Endothelial cell of umbilical vein (primary cell): ENCODE data around the gene PER3. TPM values are rescaled to one million over a fixed set of nuclear protein-coding genes. Genes with fewer than 3 reads are reported as not detected.

ENCODE experiments used
- BruUV-seq: library from RNA; stranded (reverse); fragments of 400-500 nt; replicated peaks from 2 replicates; lab custom pipeline; 2021; lab: Mats Ljungman, UMichigan
- CTCF ChIA-PET: fragments of 300-600, 350-600 bp; sonication (Branson Sonifier 250); formaldehyde crosslinking; loops from one replicate; lab custom pipeline; 2021; ENCODE audit warnings: antibody characterized with exemption, inconsistent platforms; lab: Charles Lee
- POLR2A ChIA-PET: fragments of 300-600, 350-600 bp; sonication (Branson Sonifier 250); formaldehyde crosslinking; loops from one replicate; lab custom pipeline; 2021; ENCODE audit warnings: antibody characterized with exemption, inconsistent platforms; lab: Charles Lee
- DNase-seq: peaks from one replicate; pipeline ENCODE4 v3.0.0-alpha.2; 2011; ENCODE audit warnings: low read depth, low spot score
- FAIRE-seq: peaks from 2 replicates; lab custom pipeline; 2011; peaks lifted over from hg19 to GRCh38; lab: Jason Lieb, UNC
- H2AFZ ChIP-seq: 2 replicates; pipeline ENCODE4 v1.6.0; 2012; ENCODE audit warnings: low read depth, low read length, control low read depth, inconsistent platforms
- H3K27ac ChIP-seq: 2 replicates; pipeline ENCODE4 v1.5.1; 2011; ENCODE audit warnings: low read depth, mild to moderate bottlenecking, control low read depth, low read length, moderate library complexity; ENCODE audit not compliant: insufficient read depth
- H3K27me3 ChIP-seq, 2 experiments: 2 replicates each; pipeline versions ENCODE4 v1.6.0 to v1.6.1; 2011; ENCODE audit warnings: low read length in 2 of 2, mixed read lengths in 1 of 2; ENCODE audit not compliant: control insufficient read depth in 2 of 2, insufficient read depth in 2 of 2
- H3K36me3 ChIP-seq, 2 experiments: 2 replicates in 1 of 2; 3 replicates in 1 of 2; pipeline ENCODE4 v1.5.1; 2011; ENCODE audit warnings: low read length in 2 of 2, mild to moderate bottlenecking in 1 of 2, moderate library complexity in 1 of 2; ENCODE audit not compliant: control insufficient read depth in 2 of 2, insufficient read depth in 2 of 2; ENCODE audit errors: extremely low read depth in 1 of 2
- H3K4me1 ChIP-seq: 3 replicates; pipeline ENCODE4 v1.5.1; 2011; ENCODE audit warnings: mild to moderate bottlenecking, low read length; ENCODE audit not compliant: control insufficient read depth, insufficient read depth; ENCODE audit errors: extremely low read depth
- H3K4me2 ChIP-seq: 2 replicates; pipeline ENCODE4 v1.6.1; 2011; ENCODE audit warnings: low read length, control low read depth, mixed read lengths; ENCODE audit not compliant: insufficient read depth
- H3K4me3 ChIP-seq, 3 experiments: fragments of 200-600 bp in 1 of 3; sonication (generic), shearing (Covaris generic) in 1 of 3; replicated peaks in 1 of 3; 2 replicates each; pipeline ENCODE4 v1.5.1; 2011 to 2016; ENCODE audit warnings: control low read depth in 3 of 3, low read length in 3 of 3, mild to moderate bottlenecking in 2 of 3, inconsistent platforms in 1 of 3, low read depth in 1 of 3, moderate library complexity in 1 of 3; ENCODE audit not compliant: insufficient read depth in 1 of 3
- H3K79me2 ChIP-seq: 2 replicates; pipeline ENCODE4 v1.6.0; 2012; ENCODE audit warnings: low read length, inconsistent platforms; ENCODE audit not compliant: control insufficient read depth, insufficient read depth
- H3K9ac ChIP-seq: replicated peaks from 2 replicates; pipeline ENCODE3; 2011; ENCODE audit warnings: low read length, control low read depth; ENCODE audit not compliant: insufficient read depth; ENCODE audit errors: extremely low read depth
- H3K9me1 ChIP-seq: replicated peaks from 3 replicates; pipeline ENCODE4 v1.6.0; 2011; ENCODE audit warnings: mild to moderate bottlenecking, low read length; ENCODE audit not compliant: control insufficient read depth, insufficient read depth; ENCODE audit errors: extremely low read depth
- H3K9me3 ChIP-seq: replicated peaks from 2 replicates; pipeline ENCODE4 v1.5.1; 2012; ENCODE audit warnings: low read length, inconsistent platforms; ENCODE audit not compliant: control insufficient read depth, insufficient read depth
- H4K20me1 ChIP-seq: replicated peaks from 2 replicates; pipeline ENCODE3; 2011; ENCODE audit warnings: mild to moderate bottlenecking, low read length; ENCODE audit not compliant: control insufficient read depth, insufficient read depth; ENCODE audit errors: extremely low read depth
- CTCF ChIP-seq, 2 donors: IDR thresholded peaks; 1 replicate in 1 of 2; 2 replicates in 1 of 2; pipeline ENCODE4 v1.5.1; 2011; ENCODE audit warnings: low read length in 2 of 2, mild to moderate bottlenecking in 2 of 2, moderate library complexity in 2 of 2, control low read depth in 1 of 2, inconsistent platforms in 1 of 2, low read depth in 1 of 2; ENCODE audit not compliant: insufficient read depth in 1 of 2; ENCODE audit errors: extremely low read depth in 1 of 2
- EZH2 ChIP-seq: IDR thresholded peaks from 2 replicates; pipeline ENCODE4 v1.6.1; 2012; ENCODE audit warnings: borderline replicate concordance, low read depth, mild to moderate bottlenecking, moderate library complexity, low read length, inconsistent platforms; ENCODE audit not compliant: severe bottlenecking
- FOS ChIP-seq: IDR thresholded peaks from 2 replicates; pipeline ENCODE4 v1.6.1; 2011; ENCODE audit warnings: mild to moderate bottlenecking, low read length, moderate library complexity, borderline replicate concordance; ENCODE audit not compliant: insufficient read depth
- GATA2 ChIP-seq: IDR thresholded peaks from 2 replicates; pipeline ENCODE4 v1.7.0; 2011; ENCODE audit warnings: low read depth, mild to moderate bottlenecking, moderate library complexity, mixed read lengths, low read length; ENCODE audit not compliant: insufficient read length, insufficient read depth
- JUN ChIP-seq: IDR thresholded peaks from 2 replicates; pipeline ENCODE4 v1.6.1; 2011; ENCODE audit warnings: borderline replicate concordance, low read depth; ENCODE audit not compliant: insufficient read length, insufficient read depth
- MYC ChIP-seq: IDR thresholded peaks from one replicate; pipeline ENCODE4 v1.6.1; 2011; ENCODE audit warnings: mild to moderate bottlenecking, low read depth, low read length
- POLR2A ChIP-seq: IDR thresholded peaks from 2 replicates; pipeline ENCODE4 v1.6.1; 2012; ENCODE audit warnings: low read depth, mild to moderate bottlenecking, control low read depth, low read length
- POLR2AphosphoS5 ChIP-seq: IDR thresholded peaks from 2 replicates; pipeline ENCODE4 v1.6.1; 2012; ENCODE audit warnings: low read depth, mild to moderate bottlenecking, control low read depth, low read length, moderate library complexity; ENCODE audit not compliant: insufficient read depth
- dilution Hi-C: fragments of 300-500 bp; cut with MboI; formaldehyde crosslinking; loops from one replicate; pipeline ENCODE4 v1.15.0; 2019; ENCODE audit warnings: low sequenced_read_pairs; ENCODE audit not compliant: extremely low pct_ligation_motif_present
- intact Hi-C: fragments of 100-400 bp; cut with micrococcal nuclease; formaldehyde crosslinking; loops from one replicate; pipeline ENCODE4 v1.10.0; 2022
- polyA plus RNA-seq, 4 experiments: library from polyadenylated mRNA; depleted of rRNA in 3 of 4; stranded (reverse) in 3 of 4; unstranded in 1 of 4; fragments of >200 nt; gene quantifications; 2 replicates each; pipeline versions ENCODE4 v1.2.1 to v1.2.3, GENCODE V29; 2011 to 2012; ENCODE audit warnings: missing spikeins in 1 of 4
- total RNA-seq: library from RNA; stranded (reverse); gene quantifications from 2 replicates; pipeline ENCODE4 v1.2.3, GENCODE V29; 2021
- TF ChIP-seq, protein P1 (sequence below): IDR thresholded peaks from 2 replicates; pipeline ENCODE4 v1.6.1; 2011; ENCODE audit not compliant: insufficient read depth, insufficient read length

Gene PER3
- total and polyA plus RNA-seq, 2 donors (not counting 3 experiments of a cell fraction or from before 2014, with no cell fraction given), result 2.5 to 2.6 TPM

DNA sequence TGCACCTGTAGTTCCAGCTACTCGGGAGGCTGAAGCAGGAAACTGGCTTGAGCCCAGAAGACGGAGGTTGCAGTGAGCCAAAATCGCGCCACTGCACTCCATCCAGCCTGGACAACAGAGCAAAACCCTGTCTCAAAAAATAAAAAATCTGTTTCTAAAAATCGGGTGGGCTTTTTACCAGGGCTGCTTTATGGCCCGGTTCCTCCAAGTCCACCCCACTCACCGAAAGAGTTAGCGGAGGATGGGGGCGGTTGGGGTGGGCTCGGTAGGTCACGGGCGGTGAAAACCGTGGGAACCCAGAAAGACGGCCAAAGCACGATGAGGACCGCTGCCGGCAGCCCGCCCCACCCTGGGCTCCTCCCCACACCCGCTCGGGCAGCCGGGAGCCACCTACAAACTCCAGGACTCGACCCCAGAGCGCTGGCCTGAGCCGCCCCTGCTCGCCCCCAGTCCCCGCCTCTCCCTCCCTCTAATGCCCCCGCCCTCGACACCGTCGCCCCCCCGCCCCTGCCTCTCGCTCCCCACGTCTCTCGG lies 846 bp upstream of the PER3 start:
- peak overlapping the region; percentile 67 for H3K9ac ChIP-seq
- no TSS peak for BruUV-seq
- CTCF ChIA-PET, result interaction anchor here (1.0 kb wide), 1 partner anchor 114 kb away, joined by 4 read pairs; no protein-coding TSS in a partner anchor

GRCh38 chr1:7784492-7785071 lies 491 bp downstream of the PER3 start:
- intact Hi-C loops (loop anchor here (1.0 to 5.0 kb wide), 2 partner anchors 26 to 178 kb away; partner anchors contain the start of gene PARK7), dilution Hi-C loops (no loop called here)
- DNase-seq, result no peak
- peak overlapping the region; percentile 33 for H3K4me2 ChIP-seq
- H3K27ac ChIP-seq, result no peak overlapping the region
- H3K9me3 ChIP-seq, result no peaks in the 10 kb centered on the region
- no peaks in the 10 kb centered on the region for H4K20me1 ChIP-seq
- H3K9me1 ChIP-seq, result no peaks in the 10 kb centered on the region
- no TSS peak for BruUV-seq
- H3K79me2 ChIP-seq, result no peaks in the 10 kb centered on the region
- H3K36me3 ChIP-seq, result peaks cover 0 to 3% of the 10 kb centered on the region in 2 experiments
- TF ChIP-seq GATA2, result no peak
- TF ChIP-seq POLR2A, result no peak
- TF ChIP-seq, protein P1, sequence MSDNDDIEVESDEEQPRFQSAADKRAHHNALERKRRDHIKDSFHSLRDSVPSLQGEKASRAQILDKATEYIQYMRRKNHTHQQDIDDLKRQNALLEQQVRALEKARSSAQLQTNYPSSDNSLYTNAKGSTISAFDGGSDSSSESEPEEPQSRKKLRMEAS, result no peak
- TF ChIP-seq EZH2, result no peak
- no peak for TF ChIP-seq JUN
- TF ChIP-seq CTCF (IDR thresholded peaks at IDR 0.05; ENCODE audit: extremely low read depth in 1 of 2, insufficient read depth in 1 of 2, low read depth in 1 of 2, low read length in 2 of 2), result no peak
- TF ChIP-seq POLR2AphosphoS5, result no peak
- no peak for TF ChIP-seq MYC
- TF ChIP-seq FOS, result no peak
- H2AFZ ChIP-seq, result peak overlapping the region; percentile 77
- no peak for FAIRE-seq
- H3K9ac ChIP-seq, result no peak overlapping the region
- H3K4me3 ChIP-seq, result peak overlapping the region in 2 of 3 experiments; percentile 8 to 31
- ChIA-PET POLR2A (no interaction called here), CTCF (no interaction called here)
- H3K4me1 ChIP-seq, result peaks cover 6% of the 10 kb centered on the region
- H3K27me3 ChIP-seq, result no peaks in the 10 kb centered on the region

More for the DNA sequence above, 846 bp upstream of the PER3 start:
- H3K9me1 ChIP-seq, result no peaks in the 10 kb centered on the region
- dilution Hi-C loops (no loop called here), intact Hi-C loops (loop anchor here (1.0 to 5.0 kb wide), 2 partner anchors 12 to 179 kb away; partner anchors contain the start of genes PARK7 and VAMP3)
- peak overlapping the region; percentile 37 to 65 (median 60) for H3K4me3 ChIP-seq
- TF ChIP-seq POLR2AphosphoS5 (no peak), JUN (no peak), POLR2A (no peak), FOS (no peak), EZH2 (no peak), GATA2 (no peak)
- TF ChIP-seq, protein P1, result no peak
- H3K27me3 ChIP-seq, result no peaks in the 10 kb centered on the region
- H4K20me1 ChIP-seq, result no peaks in the 10 kb centered on the region
- H3K36me3 ChIP-seq, result peaks cover 0 to 3% of the 10 kb centered on the region in 2 experiments
- no peaks in the 10 kb centered on the region for H3K9me3 ChIP-seq
- POLR2A ChIA-PET, result interaction anchor here (1.0 kb wide), 1 partner anchor 178 kb away, joined by 5 read pairs; the partner anchor contains the start of gene PARK7
- FAIRE-seq (peak; percentile 66), DNase-seq (peak; percentile 31)
- no peaks in the 10 kb centered on the region for H3K79me2 ChIP-seq
- H3K27ac ChIP-seq, result peak overlapping the region; percentile 35
- peak overlapping the region; percentile 74 for H3K4me2 ChIP-seq
- peaks cover 6% of the 10 kb centered on the region for H3K4me1 ChIP-seq
- peak overlapping the region; percentile 71 for H2AFZ ChIP-seq
